Thyroid gland (tissue), 4 donors: ENCODE measurements around the gene PIWIL1. TPM values are rescaled to one million over a fixed set of nuclear protein-coding genes. Genes with fewer than 3 reads are reported as not detected.

Source experiments
- DNase-seq, 2 donors: peaks; one replicate each; pipeline ENCODE4 v3.0.0-alpha.2; 2019
- H3K27ac ChIP-seq, 3 donors: fragments of 200-600 bp; sonication (generic); 1 replicate in 2 of 3; 2 replicates in 1 of 3; pipeline ENCODE4 v1.5.1; 2016 to 2019; ENCODE audit warnings: mild to moderate bottlenecking in 1 of 3, moderate library complexity in 1 of 3
- H3K27me3 ChIP-seq: fragments of 200-600 bp; sonication (generic); one replicate; pipeline ENCODE4 v1.5.1; 2019
- H3K36me3 ChIP-seq, 2 donors: fragments of 200-600 bp; sonication (generic); one replicate each; pipeline ENCODE4 v1.5.1; 2016 to 2019
- H3K4me1 ChIP-seq, 2 donors: fragments of 200-600 bp; sonication (generic); one replicate each; pipeline ENCODE4 v1.5.1; 2017 to 2019
- H3K4me3 ChIP-seq, 3 donors: fragments of 200-600 bp; sonication (generic); replicated peaks in 1 of 3; 1 replicate in 2 of 3; 2 replicates in 1 of 3; pipeline ENCODE4 v1.5.1; 2016; ENCODE audit warnings: mild to moderate bottlenecking in 1 of 3
- H3K9me3 ChIP-seq: fragments of 200-600 bp; sonication (generic); one replicate; pipeline ENCODE4 v1.5.1; 2017
- POLR2A ChIP-seq, 2 donors: fragments of 450-650 bp; IDR thresholded peaks; one replicate each; pipeline ENCODE4 v1.6.1; 2017; ENCODE audit warnings: antibody characterized with exemption in 2 of 2, mild to moderate bottlenecking in 2 of 2, moderate library complexity in 1 of 2
- WGBS, 2 donors: methylation state at CpG; one replicate each; pipeline ENCODE4 v1.1.5; 2017; 5-methylcytosine and 5-hydroxymethylcytosine counted together
- intact Hi-C: fragments of 100-400 bp; cut with DNase I; formaldehyde crosslinking; loops from one replicate; pipeline ENCODE4 v1.15.1; 2023
- total RNA-seq, 4 donors: library from RNA; depleted of rRNA; stranded (reverse); fragments of >200 nt; gene quantifications; one replicate each; pipeline ENCODE4 v1.2.3, GENCODE V29; 2016
- TF ChIP-seq, protein P1 (sequence below), 6 experiments: fragments of 200-600 bp in 3 of 6; fragments of 450-650 bp in 3 of 6; sonication (generic) in 3 of 6; IDR thresholded peaks; one replicate each; pipeline ENCODE4 v1.5.1; 2016 to 2019; ENCODE audit warnings: antibody characterized with exemption in 6 of 6, mild to moderate bottlenecking in 2 of 6, inconsistent platforms in 1 of 6, moderate library complexity in 1 of 6

PIWIL1 gene
- total RNA-seq, 4 donors from 2014 or later, result 0.22 to 1.5 (median 0.67) TPM; not detected in 1

DNA sequence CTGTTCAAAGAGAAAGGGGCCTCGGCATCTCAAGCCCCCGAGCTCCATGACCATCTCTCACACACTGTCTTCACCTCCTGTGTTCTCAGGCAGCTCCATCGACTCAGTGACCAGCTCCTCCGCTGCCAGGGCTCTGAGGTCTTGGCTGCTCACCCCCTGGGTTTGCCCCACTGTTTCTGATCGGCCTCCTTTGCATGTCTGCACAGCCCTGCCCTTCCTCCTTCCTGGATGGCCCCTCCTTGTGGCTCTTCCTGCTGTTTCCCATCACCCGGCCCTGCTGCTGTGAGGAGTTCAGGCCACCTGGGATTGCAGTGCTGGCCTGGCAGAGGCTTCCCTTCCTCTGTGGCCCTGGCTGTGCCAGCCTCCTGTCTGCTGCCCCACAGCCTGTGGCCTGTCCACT is 38.1 kb upstream of the PIWIL1 start:
- Histone ChIP-seq H3K4me1 (no peaks in the 10 kb centered on the region), H3K9me3 (no peaks in the 10 kb centered on the region), H3K4me3 (no peak overlapping the region), H3K27ac (no peak overlapping the region), H3K27me3 (no peaks in the 10 kb centered on the region), H3K36me3 (no peaks in the 10 kb centered on the region)
- 69 to 74% methylated on average over 6 of the region's 6 CpGs for WGBS, 2 donors
- DNase-seq, result no peak
- TF ChIP-seq, protein P1, sequence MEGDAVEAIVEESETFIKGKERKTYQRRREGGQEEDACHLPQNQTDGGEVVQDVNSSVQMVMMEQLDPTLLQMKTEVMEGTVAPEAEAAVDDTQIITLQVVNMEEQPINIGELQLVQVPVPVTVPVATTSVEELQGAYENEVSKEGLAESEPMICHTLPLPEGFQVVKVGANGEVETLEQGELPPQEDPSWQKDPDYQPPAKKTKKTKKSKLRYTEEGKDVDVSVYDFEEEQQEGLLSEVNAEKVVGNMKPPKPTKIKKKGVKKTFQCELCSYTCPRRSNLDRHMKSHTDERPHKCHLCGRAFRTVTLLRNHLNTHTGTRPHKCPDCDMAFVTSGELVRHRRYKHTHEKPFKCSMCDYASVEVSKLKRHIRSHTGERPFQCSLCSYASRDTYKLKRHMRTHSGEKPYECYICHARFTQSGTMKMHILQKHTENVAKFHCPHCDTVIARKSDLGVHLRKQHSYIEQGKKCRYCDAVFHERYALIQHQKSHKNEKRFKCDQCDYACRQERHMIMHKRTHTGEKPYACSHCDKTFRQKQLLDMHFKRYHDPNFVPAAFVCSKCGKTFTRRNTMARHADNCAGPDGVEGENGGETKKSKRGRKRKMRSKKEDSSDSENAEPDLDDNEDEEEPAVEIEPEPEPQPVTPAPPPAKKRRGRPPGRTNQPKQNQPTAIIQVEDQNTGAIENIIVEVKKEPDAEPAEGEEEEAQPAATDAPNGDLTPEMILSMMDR (IDR thresholded peaks at IDR 0.05), result no peak
- no peak for TF ChIP-seq POLR2A (IDR thresholded peaks at IDR 0.05)
- intact Hi-C loops, result no loop called here

DNA sequence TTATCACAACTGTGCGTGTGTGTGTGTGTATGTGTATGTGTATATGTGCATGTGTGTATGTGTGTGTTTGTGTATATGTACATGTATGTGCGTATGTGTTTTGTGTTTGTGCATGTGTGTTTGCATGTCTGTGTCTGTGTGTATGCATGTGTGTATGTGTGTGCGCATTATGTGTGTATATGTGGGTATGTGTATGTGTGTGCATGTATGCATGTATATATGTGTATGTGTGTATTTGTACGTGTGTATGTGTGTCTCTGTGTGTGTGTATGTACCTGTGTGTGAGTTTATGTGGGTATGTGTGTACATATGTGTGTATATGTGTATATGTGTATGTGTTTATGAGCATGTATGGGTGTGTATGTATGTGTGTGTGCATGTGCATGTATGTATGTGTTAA is 37.6 kb upstream of the PIWIL1 start:
- DNase-seq, result no peak
- H3K4me3 ChIP-seq, result no peak overlapping the region
- no peaks in the 10 kb centered on the region for H3K27me3 ChIP-seq
- H3K36me3 ChIP-seq, result no peaks in the 10 kb centered on the region
- no peaks in the 10 kb centered on the region for H3K9me3 ChIP-seq
- no peak overlapping the region for H3K27ac ChIP-seq
- WGBS, 2 donors, result 76 to 90% methylated on average over 4 of the region's 4 CpGs
- TF ChIP-seq, protein P1 (IDR thresholded peaks at IDR 0.05), result no peak
- TF ChIP-seq POLR2A (IDR thresholded peaks at IDR 0.05), result no peak
- intact Hi-C loops, result no loop called here
- no peaks in the 10 kb centered on the region for H3K4me1 ChIP-seq

DNA sequence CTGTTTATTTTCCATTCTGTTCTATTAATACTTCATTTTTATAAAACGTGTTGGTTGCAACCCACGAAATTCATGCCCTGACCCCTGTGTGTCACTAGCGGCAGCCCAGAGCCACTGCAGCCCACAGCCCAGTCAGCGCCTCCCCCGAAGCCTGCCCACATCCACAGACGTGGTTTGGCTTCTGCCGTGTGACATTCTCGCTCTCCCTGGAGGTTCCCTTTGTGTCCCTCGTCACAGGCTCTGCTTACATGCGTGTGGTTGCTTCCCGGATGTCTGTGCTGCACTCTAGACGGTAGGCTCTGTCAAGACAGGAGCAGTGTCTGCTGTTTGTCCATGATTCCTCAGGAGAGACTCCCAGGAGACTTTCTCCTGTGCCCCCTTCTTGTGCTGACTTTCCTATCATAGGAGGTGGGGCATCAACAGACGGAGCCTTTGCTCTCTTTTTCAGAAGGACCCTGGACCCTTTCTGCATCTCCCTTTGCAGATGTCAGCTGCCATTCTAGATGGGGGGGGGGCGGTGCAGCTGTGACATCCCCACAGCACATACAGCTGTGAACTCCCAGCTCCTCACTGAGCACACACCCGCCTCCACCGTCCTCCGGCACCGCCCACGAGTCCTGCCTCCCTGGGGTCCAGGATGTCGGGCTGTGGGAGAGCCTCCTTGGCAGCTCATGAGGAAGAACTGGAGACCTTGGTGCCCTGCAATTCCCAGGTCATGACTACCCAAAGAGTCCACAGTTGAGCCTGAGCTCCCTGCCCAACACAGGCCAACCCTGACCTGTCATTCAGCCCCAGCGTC is 36.8 kb upstream of the PIWIL1 start:
- TF ChIP-seq POLR2A (IDR thresholded peaks at IDR 0.05), result no peak
- TF ChIP-seq, protein P1 (IDR thresholded peaks at IDR 0.05), result no peak
- intact Hi-C loops, result no loop called here
- Histone ChIP-seq H3K4me3 (no peak overlapping the region), H3K27me3 (no peaks in the 10 kb centered on the region), H3K27ac (no peak overlapping the region), H3K36me3 (no peaks in the 10 kb centered on the region), H3K9me3 (no peaks in the 10 kb centered on the region), H3K4me1 (no peaks in the 10 kb centered on the region)
- 63 to 65% methylated on average over 20 to 21 of the region's 21 CpGs for WGBS, 2 donors
- no peak for DNase-seq

DNA sequence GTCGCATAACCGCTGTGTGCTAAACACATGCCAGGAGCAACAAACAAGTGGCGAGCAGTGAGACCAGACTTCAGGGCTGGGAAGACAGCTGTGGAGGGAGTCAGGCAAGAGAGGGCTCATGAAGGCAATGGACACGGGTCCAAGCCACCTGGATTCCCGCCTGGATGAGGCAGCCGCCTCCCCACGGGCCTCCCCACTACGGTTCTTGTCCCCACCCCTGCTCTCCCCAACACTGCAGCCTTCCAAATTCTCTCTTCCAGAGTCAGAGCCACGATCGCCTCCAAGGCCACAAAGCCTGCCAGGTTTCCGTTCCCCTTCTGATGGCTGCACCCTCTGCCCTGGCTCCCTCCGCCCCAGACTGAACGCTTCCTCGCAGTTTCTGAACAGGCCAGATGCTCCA is 36.1 kb upstream of the PIWIL1 start:
- no peaks in the 10 kb centered on the region for H3K4me1 ChIP-seq
- H3K36me3 ChIP-seq, result no peaks in the 10 kb centered on the region
- no peak for TF ChIP-seq POLR2A (IDR thresholded peaks at IDR 0.05)
- TF ChIP-seq, protein P1 (IDR thresholded peaks at IDR 0.05), result no peak
- intact Hi-C loops, result no loop called here
- WGBS, 2 donors, result 80 to 81% methylated on average over 11 to 14 of the region's 14 CpGs
- no peak for DNase-seq
- no peaks in the 10 kb centered on the region for H3K9me3 ChIP-seq
- H3K4me3 ChIP-seq, result no peak overlapping the region
- no peak overlapping the region for H3K27ac ChIP-seq
- H3K27me3 ChIP-seq, result no peaks in the 10 kb centered on the region

DNA sequence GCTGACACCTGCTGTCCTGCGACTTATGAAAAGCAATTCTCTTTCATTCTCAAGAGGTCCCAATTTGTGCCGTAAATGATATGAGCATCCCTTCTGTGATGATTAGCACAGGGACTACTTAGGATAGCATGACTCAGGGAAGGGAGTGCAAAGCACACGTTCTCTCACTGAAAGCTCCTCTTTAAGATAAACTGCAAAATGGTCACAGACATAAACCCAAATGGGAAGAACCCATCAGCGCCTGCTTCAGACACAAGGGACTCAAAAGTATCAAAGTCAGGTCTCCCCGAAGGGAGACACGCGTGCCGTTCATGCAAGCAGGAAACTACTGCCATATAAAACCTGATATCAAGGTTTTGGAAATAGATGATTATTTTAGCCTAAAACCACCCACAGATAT is 33.9 kb upstream of the PIWIL1 start:
- TF ChIP-seq, protein P1 (IDR thresholded peaks at IDR 0.05), result no peak
- TF ChIP-seq POLR2A (IDR thresholded peaks at IDR 0.05), result no peak
- Histone ChIP-seq H3K27ac (no peak overlapping the region), H3K27me3 (no peaks in the 10 kb centered on the region), H3K4me3 (no peak overlapping the region), H3K36me3 (no peaks in the 10 kb centered on the region), H3K4me1 (no peaks in the 10 kb centered on the region), H3K9me3 (no peaks in the 10 kb centered on the region)
- DNase-seq, result no peak
- WGBS, 2 donors, result 80 to 82% methylated on average over 8 of the region's 8 CpGs
- intact Hi-C loops, result no loop called here
